ENCODE data around the gene BBOX1.
A peak's percentile ranks its signal among the peaks of the same experiment; 100 is the strongest.
"Not testable (repeated sequence)": the region's sequence is repeated elsewhere in the genome, so short reads cannot be mapped to it uniquely, and the experiment has no call there.

The BBOX1 gene

GRCh38 chr11:27162237-27162636 is 121.6 kb downstream of the BBOX1 start:
- TF ChIP-seq, protein P1, sequence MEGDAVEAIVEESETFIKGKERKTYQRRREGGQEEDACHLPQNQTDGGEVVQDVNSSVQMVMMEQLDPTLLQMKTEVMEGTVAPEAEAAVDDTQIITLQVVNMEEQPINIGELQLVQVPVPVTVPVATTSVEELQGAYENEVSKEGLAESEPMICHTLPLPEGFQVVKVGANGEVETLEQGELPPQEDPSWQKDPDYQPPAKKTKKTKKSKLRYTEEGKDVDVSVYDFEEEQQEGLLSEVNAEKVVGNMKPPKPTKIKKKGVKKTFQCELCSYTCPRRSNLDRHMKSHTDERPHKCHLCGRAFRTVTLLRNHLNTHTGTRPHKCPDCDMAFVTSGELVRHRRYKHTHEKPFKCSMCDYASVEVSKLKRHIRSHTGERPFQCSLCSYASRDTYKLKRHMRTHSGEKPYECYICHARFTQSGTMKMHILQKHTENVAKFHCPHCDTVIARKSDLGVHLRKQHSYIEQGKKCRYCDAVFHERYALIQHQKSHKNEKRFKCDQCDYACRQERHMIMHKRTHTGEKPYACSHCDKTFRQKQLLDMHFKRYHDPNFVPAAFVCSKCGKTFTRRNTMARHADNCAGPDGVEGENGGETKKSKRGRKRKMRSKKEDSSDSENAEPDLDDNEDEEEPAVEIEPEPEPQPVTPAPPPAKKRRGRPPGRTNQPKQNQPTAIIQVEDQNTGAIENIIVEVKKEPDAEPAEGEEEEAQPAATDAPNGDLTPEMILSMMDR (IDR thresholded peaks at IDR 0.05): no peak
- no peak for TF ChIP-seq ZFX (IDR thresholded peaks at IDR 0.05; ENCODE audit: borderline replicate concordance)
- H3K27ac ChIP-seq: no peak overlapping the region

GRCh38 chr11:27166130-27166529 is 125.5 kb downstream of the BBOX1 start:
- TF ChIP-seq, protein P1 (IDR thresholded peaks at IDR 0.05): no peak
- no peak for TF ChIP-seq ZFX (IDR thresholded peaks at IDR 0.05; ENCODE audit: borderline replicate concordance)
- H3K27ac ChIP-seq: no peak overlapping the region

GRCh38 chr11:27171376-27171958 is 130.9 kb downstream of the BBOX1 start:
- no peak overlapping the region for H3K27ac ChIP-seq
- TF ChIP-seq ZFX (IDR thresholded peaks at IDR 0.05; ENCODE audit: borderline replicate concordance): no peak
- TF ChIP-seq, protein P1 (IDR thresholded peaks at IDR 0.05): no peak

- peak overlapping the region; percentile 52 for H3K27ac ChIP-seq
- no peak for TF ChIP-seq ZFX (IDR thresholded peaks at IDR 0.05; ENCODE audit: borderline replicate concordance)
- TF ChIP-seq, protein P1 (IDR thresholded peaks at IDR 0.05): no peak
Observed at GRCh38 chr11:27173545-27173944, 132.9 kb downstream of the BBOX1 start.

DNA sequence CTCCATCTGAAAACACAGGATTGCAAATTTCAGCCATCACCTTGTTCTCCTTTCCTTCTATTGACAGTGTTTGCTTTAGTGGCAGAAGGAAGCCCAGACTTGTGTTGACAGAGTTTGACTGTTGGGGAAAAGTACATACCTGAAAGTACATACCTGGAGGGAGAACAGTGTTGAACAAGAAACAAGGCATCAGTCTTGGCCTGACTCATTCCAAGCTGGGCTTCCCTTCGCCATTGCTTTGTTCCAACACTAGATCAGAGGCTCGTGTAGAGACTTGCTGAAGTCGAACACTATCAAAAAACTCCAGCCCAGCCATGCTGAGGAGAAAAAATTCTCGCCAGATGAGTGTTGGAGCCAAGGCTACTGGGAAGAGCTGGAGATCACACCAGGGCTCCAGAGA is 133.4 kb downstream of the BBOX1 start:
- TF ChIP-seq, protein P1 (IDR thresholded peaks at IDR 0.05): no peak
- no peak for TF ChIP-seq ZFX (IDR thresholded peaks at IDR 0.05; ENCODE audit: borderline replicate concordance)
- H3K27ac ChIP-seq: peak overlapping the region; percentile 52

GRCh38 chr11:27174672-27175210 is 134.1 kb downstream of the BBOX1 start:
- peak overlapping the region; percentile 52 for H3K27ac ChIP-seq
- no peak for TF ChIP-seq ZFX (IDR thresholded peaks at IDR 0.05; ENCODE audit: borderline replicate concordance)
- TF ChIP-seq, protein P1 (IDR thresholded peaks at IDR 0.05): no peak

- H3K27ac ChIP-seq: not testable (repeated sequence)
Observed at GRCh38 chr11:27175562-27175961, 134.9 kb downstream of the BBOX1 start.
